Fibroblast of lung (primary cell): ENCODE data around the gene CDC37.

Experiments
- CTCF ChIP-seq, 2 donors: IDR thresholded peaks in 1 of 2; conservative IDR thresholded peaks in 1 of 2; 1 replicate in 1 of 2; 2 replicates in 1 of 2; pipeline ENCODE4 v1.5.1; 2011 to 2012; ENCODE audit warnings: low read length in 2 of 2, control low read depth in 1 of 2, inconsistent platforms in 1 of 2, low read depth in 1 of 2, mild to moderate bottlenecking in 1 of 2
- EZH2 ChIP-seq: IDR thresholded peaks from 2 replicates; pipeline ENCODE4 v1.5.1; 2012; ENCODE audit warnings: low read length, control low read depth, mild to moderate bottlenecking; ENCODE audit errors: missing control alignments

GRCh38 chr19:10439588-10439987 is 36.2 kb upstream of the CDC37 start:
- no peak for TF ChIP-seq CTCF (conservative IDR thresholded peaks at IDR 0.05 in 1 of 2, IDR thresholded peaks at IDR 0.05 in 1 of 2; ENCODE audit: low read depth in 1 of 2, low read length in 2 of 2)
- TF ChIP-seq EZH2, result no peak
